H1 (cell line): ENCODE results near the gene MRPL28. TPM values are rescaled to one million over a fixed set of nuclear protein-coding genes. Genes with fewer than 3 reads are reported as not detected.

Experiments used
- CTCF ChIA-PET: fragments of 300-600 bp; sonication (Branson Sonifier 250); formaldehyde crosslinking; loops from one replicate; lab custom pipeline; 2021; ENCODE audit not compliant: partially characterized antibody; lab: Charles Lee
- POLR2A ChIA-PET: fragments of 300-600 bp; sonication (Branson Sonifier 250); formaldehyde crosslinking; loops from one replicate; lab custom pipeline; 2021; ENCODE audit warnings: inconsistent platforms; ENCODE audit not compliant: partially characterized antibody; lab: Charles Lee
- DNase-seq, 2 experiments: peaks; one replicate each; pipeline versions ENCODE4 v3.0.0 to v3.0.0-alpha.2; 2010 to 2022; ENCODE audit warnings: low spot score in 2 of 2, low read depth in 1 of 2, mixed read lengths in 1 of 2
- FAIRE-seq: peaks from 2 replicates; lab custom pipeline; 2011; peaks lifted over from hg19 to GRCh38; lab: Jason Lieb, UNC
- H2AFZ ChIP-seq: 2 replicates; pipeline ENCODE4 v1.8.1; 2012; ENCODE audit warnings: low read length, inconsistent platforms
- H2AK5ac ChIP-seq: 2 replicates; pipeline ENCODE4 v1.6.1; 2013; ENCODE audit warnings: low read depth, low read length
- H2BK120ac ChIP-seq: replicated peaks from 2 replicates; pipeline ENCODE3; 2013; ENCODE audit warnings: low read depth, low read length, inconsistent platforms
- H2BK12ac ChIP-seq: 2 replicates; pipeline ENCODE4 v1.6.1; 2013; ENCODE audit warnings: low read depth, low read length
- H2BK15ac ChIP-seq: 2 replicates; pipeline ENCODE4 v1.6.1; 2013; ENCODE audit warnings: low read length
- H2BK20ac ChIP-seq: 2 replicates; pipeline ENCODE4 v1.6.1; 2013; ENCODE audit warnings: low read length
- H2BK5ac ChIP-seq: 2 replicates; pipeline ENCODE4 v1.6.1; 2013; ENCODE audit warnings: low read depth, low read length
- H3K14ac ChIP-seq: 2 replicates; pipeline ENCODE4 v1.6.1; 2013; ENCODE audit warnings: inconsistent platforms; ENCODE audit not compliant: insufficient read length
- H3K18ac ChIP-seq: 2 replicates; pipeline ENCODE4 v1.6.1; 2013; ENCODE audit warnings: low read length; ENCODE audit errors: extremely low read depth
- H3K23ac ChIP-seq: 2 replicates; pipeline ENCODE4 v1.6.1; 2013; ENCODE audit warnings: inconsistent platforms; ENCODE audit not compliant: insufficient read length
- H3K23me2 ChIP-seq: 2 replicates; pipeline ENCODE4 v1.6.1; 2013; ENCODE audit warnings: low read depth, low read length
- H3K27ac ChIP-seq: 2 replicates; pipeline ENCODE4 v1.6.1; 2011; ENCODE audit warnings: low read depth, low read length, inconsistent platforms
- H3K27me3 ChIP-seq, 4 experiments: replicated peaks in 1 of 4; 1 replicate in 1 of 4; 2 replicates in 3 of 4; pipeline versions ENCODE4 v1.6.1 to v1.8.1; 2011 to 2013; ENCODE audit warnings: low read length in 3 of 4, mild to moderate bottlenecking in 3 of 4, inconsistent platforms in 2 of 4, mixed read lengths in 2 of 4, moderate library complexity in 1 of 4; ENCODE audit not compliant: control insufficient read depth in 3 of 4, insufficient read depth in 3 of 4; ENCODE audit errors: extremely low read depth in 1 of 4
- H3K36me3 ChIP-seq, 4 experiments: 2 replicates each; pipeline versions ENCODE4 v1.6.1 to v1.8.1; 2011 to 2013; ENCODE audit warnings: mild to moderate bottlenecking in 4 of 4, low read length in 3 of 4, moderate library complexity in 2 of 4, control low read depth in 1 of 4, inconsistent platforms in 1 of 4; ENCODE audit not compliant: insufficient read depth in 4 of 4, control insufficient read depth in 2 of 4
- H3K4ac ChIP-seq: replicated peaks from 2 replicates; pipeline ENCODE3; 2013; ENCODE audit warnings: low read length, low read depth, mixed read lengths, inconsistent platforms; ENCODE audit not compliant: insufficient read length
- H3K4me1 ChIP-seq, 4 experiments: replicated peaks in 1 of 4; 1 replicate in 1 of 4; 2 replicates in 3 of 4; pipeline versions ENCODE4 v1.6.1 to v1.8.1; 2011 to 2013; ENCODE audit warnings: low read length in 3 of 4, inconsistent platforms in 2 of 4, mixed read lengths in 1 of 4; ENCODE audit not compliant: insufficient read depth in 4 of 4, control insufficient read depth in 3 of 4
- H3K4me2 ChIP-seq, 2 experiments: 2 replicates each; pipeline versions ENCODE4 v1.6.1 to v1.8.1; 2011 to 2013; ENCODE audit warnings: low read depth in 2 of 2, low read length in 2 of 2, control low read depth in 1 of 2, inconsistent platforms in 1 of 2, mild to moderate bottlenecking in 1 of 2; ENCODE audit not compliant: insufficient read depth in 1 of 2
- H3K4me3 ChIP-seq, 4 experiments: fragments of 200-600, 300-600 bp in 1 of 4; sonication (generic), shearing (Covaris generic), sonication (Bioruptor Twin) in 1 of 4; 2 replicates each; pipeline versions ENCODE4 v1.5.1 to v1.8.1; 2011 to 2016; ENCODE audit warnings: low read length in 4 of 4, low read depth in 3 of 4, control low read depth in 2 of 4, inconsistent platforms in 2 of 4, mild to moderate bottlenecking in 2 of 4, mixed read lengths in 1 of 4, moderate library complexity in 1 of 4; ENCODE audit not compliant: insufficient read depth in 2 of 4; ENCODE audit errors: extremely low read depth in 1 of 4
- H3K56ac ChIP-seq: replicated peaks from 2 replicates; pipeline ENCODE3; 2013; ENCODE audit warnings: low read depth, mild to moderate bottlenecking, mixed read lengths, low read length, inconsistent platforms; ENCODE audit not compliant: insufficient read length
- H3K79me1 ChIP-seq: 2 replicates; pipeline ENCODE4 v1.6.1; 2013; ENCODE audit warnings: low read depth, low read length, control low read depth
- H3K79me2 ChIP-seq, 2 experiments: 2 replicates each; pipeline versions ENCODE4 v1.6.1 to v1.8.1; 2012 to 2013; ENCODE audit warnings: low read length in 2 of 2, mild to moderate bottlenecking in 2 of 2, inconsistent platforms in 1 of 2; ENCODE audit not compliant: insufficient read depth in 2 of 2, control insufficient read depth in 1 of 2
- H3K9ac ChIP-seq, 4 experiments: replicated peaks in 1 of 4; 1 replicate in 1 of 4; 2 replicates in 3 of 4; pipeline versions ENCODE4 v1.6.1 to v1.8.1; 2011 to 2013; ENCODE audit warnings: low read depth in 3 of 4, low read length in 3 of 4, control low read depth in 2 of 4, mild to moderate bottlenecking in 2 of 4, moderate library complexity in 2 of 4, inconsistent platforms in 1 of 4; ENCODE audit errors: extremely low read depth in 1 of 4
- H3K9me3 ChIP-seq, 2 experiments: 2 replicates each; pipeline versions ENCODE4 v1.6.1 to v1.8.1; 2012 to 2013; ENCODE audit warnings: mild to moderate bottlenecking in 2 of 2, moderate library complexity in 2 of 2, control low read depth in 1 of 2, inconsistent platforms in 1 of 2, low read depth in 1 of 2, low read length in 1 of 2, mixed read lengths in 1 of 2; ENCODE audit not compliant: insufficient read depth in 2 of 2
- H4K20me1 ChIP-seq, 2 experiments: replicated peaks in 1 of 2; 2 replicates each; pipeline versions ENCODE3 to v1.8.1; 2011 to 2013; ENCODE audit warnings: inconsistent platforms in 2 of 2, low read length in 2 of 2, mild to moderate bottlenecking in 1 of 2; ENCODE audit not compliant: insufficient read depth in 2 of 2, control insufficient read depth in 1 of 2
- H4K5ac ChIP-seq: 2 replicates; pipeline ENCODE4 v1.6.1; 2013; ENCODE audit warnings: low read length, low read depth, mixed read lengths, inconsistent platforms; ENCODE audit not compliant: insufficient read length
- H4K8ac ChIP-seq: 2 replicates; pipeline ENCODE4 v1.8.0; 2013; ENCODE audit warnings: mild to moderate bottlenecking, moderate library complexity, low read length, inconsistent platforms; ENCODE audit not compliant: insufficient read depth; ENCODE audit errors: extremely low read depth
- H4K91ac ChIP-seq: replicated peaks from 2 replicates; pipeline ENCODE3; 2013; ENCODE audit warnings: low read length, mixed read lengths, inconsistent platforms; ENCODE audit not compliant: insufficient read length
- ASH2L ChIP-seq: fragments of 200-600, 300-600 bp; sonication (generic); IDR thresholded peaks from one replicate; pipeline ENCODE4 v1.7.1; 2017; ENCODE audit warnings: low read length
- POLR2AphosphoS5 ChIP-seq: IDR thresholded peaks from 2 replicates; pipeline ENCODE4 v1.6.1; 2011; ENCODE audit warnings: low read depth, low read length
- WGBS, 2 experiments: shearing (Covaris generic) in 1 of 2; methylation state at CpG; one replicate each; pipeline versions ENCODE4 v1.1.6 to v1.1.7; 2013 to 2015; ENCODE audit warnings: low lambda C conversion rate in 2 of 2, mixed read lengths in 2 of 2, inconsistent platforms in 1 of 2, low coverage in 1 of 2, missing lambda C conversion rate in 1 of 2; ENCODE audit not compliant: insufficient replicate concordance in 2 of 2, insufficient coverage in 1 of 2, insufficient read length in 1 of 2; ENCODE audit errors: extremely low coverage in 1 of 2, missing lambda C conversion rate in 1 of 2; 5-methylcytosine and 5-hydroxymethylcytosine counted together
- polyA plus RNA-seq, 7 experiments: library from polyadenylated mRNA; depleted of rRNA in 3 of 7; stranded (reverse) in 5 of 7; unstranded in 2 of 7; fragments of >200 nt in 5 of 7; fragments of 200-250 nt in 2 of 7; gene quantifications; 1 replicate in 5 of 7; 2 replicates in 1 of 7; 4 replicates in 1 of 7; pipeline versions ENCODE4 v1.2.1 to v1.2.3, GENCODE V29; 2011 to 2013; ENCODE audit warnings: missing spikeins in 2 of 7, mixed read lengths in 2 of 7
- total RNA-seq: library from RNA; stranded (reverse); fragmentation: NEBNext Ultra II Directional; extraction: Animal tissue kit (Norgen Biotek cat#: 25700); gene quantifications from 2 replicates; pipeline ENCODE4 v1.2.1, GENCODE V29; 2021
- TF ChIP-seq, protein P1 (sequence below): IDR thresholded peaks from 2 replicates; pipeline ENCODE4 v1.6.1; 2011; ENCODE audit warnings: low read depth, mild to moderate bottlenecking, low read length; ENCODE audit not compliant: insufficient read depth

The MRPL28 gene
- total and polyA plus RNA-seq, 2 of the 8 experiments (the other 6 are each of a cell fraction or from before 2014, with no cell fraction given): 88.9 to 188 TPM

DNA sequence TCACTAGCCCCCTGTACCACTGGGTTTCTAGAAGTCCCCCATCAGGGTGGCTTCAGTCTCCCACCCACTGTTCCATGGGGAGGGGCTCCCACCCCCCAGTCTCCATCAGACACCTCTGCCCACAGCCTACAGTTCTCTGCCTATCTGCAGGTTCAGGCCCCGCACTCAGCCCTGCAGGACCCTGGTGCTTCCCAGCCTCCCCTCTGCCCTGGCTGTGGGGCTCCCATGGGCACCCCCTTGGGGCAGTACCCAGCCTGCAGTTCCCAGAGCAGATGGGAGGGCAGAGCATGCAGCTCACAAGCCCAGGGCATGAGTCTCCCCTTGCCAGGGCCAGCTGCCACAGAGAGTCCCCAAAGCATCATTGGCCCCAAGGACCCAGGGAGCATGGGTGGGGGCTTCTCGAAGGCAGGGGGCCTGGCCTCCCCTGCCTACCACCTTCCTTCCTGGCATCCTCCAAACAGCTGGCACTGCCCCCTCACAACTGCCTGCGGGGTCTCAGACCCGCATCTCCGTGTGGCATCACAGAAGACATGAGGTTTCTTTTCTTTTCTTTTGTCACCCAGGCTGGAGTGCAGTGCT is 2.8 kb upstream of the MRPL28 start:
- Histone ChIP-seq H3K4ac (no peak overlapping the region), H4K5ac (no peak overlapping the region), H4K20me1 (peaks cover 9 to 40% of the 10 kb centered on the region in 2 experiments), H2AK5ac (no peak overlapping the region), H3K9ac (no peak overlapping the region), H3K23me2 (no peaks in the 10 kb centered on the region; the same call in 1 of the 2 replicates), H2BK120ac (no peak overlapping the region), H3K23ac (no peak overlapping the region), H2BK12ac (no peak overlapping the region), H3K36me3 (peaks cover 24 to 65% (median 40%) of the 10 kb centered on the region in 4 experiments), H2BK15ac (no peak overlapping the region), H3K4me1 (peaks cover 0 to 10% (median 9%) of the 10 kb centered on the region in 4 experiments; a peak in 5 of 7 replicates), H3K79me1 (no peaks in the 10 kb centered on the region; the same call in 1 of the 2 replicates), H2BK5ac (no peak overlapping the region), H3K27me3 (no peaks in the 10 kb centered on the region), H3K9me3 (no peaks in the 10 kb centered on the region), H3K27ac (no peak overlapping the region), H3K14ac (no peak overlapping the region), H3K79me2 (no peaks in the 10 kb centered on the region; a peak in 1 of 4 replicates), H3K56ac (no peak overlapping the region), H4K91ac (no peak overlapping the region), H2AFZ (no peak overlapping the region), H3K4me2 (no peak overlapping the region), H3K4me3 (no peak overlapping the region), H4K8ac (no peak overlapping the region), H3K18ac (no peak overlapping the region), H2BK20ac (no peak overlapping the region)
- ChIA-PET CTCF (no interaction called here), POLR2A (interaction anchor here (1.4 kb wide), 1 partner anchor 9 kb away, joined by 5 read pairs; no protein-coding TSS in a partner anchor)
- no peak for DNase-seq
- WGBS, 2 experiments: 80% methylated on average over 5 of the region's 5 CpGs; no CpG with 5 or more reads in 1 of the 2 experiments
- no peak for FAIRE-seq
- TF ChIP-seq ASH2L (no peak), POLR2AphosphoS5 (no peak)
- TF ChIP-seq, protein P1, sequence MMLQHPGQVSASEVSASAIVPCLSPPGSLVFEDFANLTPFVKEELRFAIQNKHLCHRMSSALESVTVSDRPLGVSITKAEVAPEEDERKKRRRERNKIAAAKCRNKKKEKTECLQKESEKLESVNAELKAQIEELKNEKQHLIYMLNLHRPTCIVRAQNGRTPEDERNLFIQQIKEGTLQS: no peak
